ENCODE results near the gene FZD2. TPM values are rescaled to one million over a fixed set of nuclear protein-coding genes. Genes with fewer than 3 reads are reported as not detected.
A peak's percentile ranks its signal among the peaks of the same experiment; 100 is the strongest.

Gene FZD2
- total and polyA plus RNA-seq, 2 of the 13 experiments (the other 11 are each of a cell fraction or from before 2014, with no cell fraction given), result 0.07 to 0.13 TPM

GRCh38 chr17:44522883-44523671, 34.2 kb upstream of the FZD2 start (continued):
- TF ChIP-seq CTCF (CRISPR knock-in tag; IDR thresholded peaks at IDR 0.05), result peak; percentile 98
- no peak for TF ChIP-seq ZNF737 (CRISPR knock-in tag; IDR thresholded peaks at IDR 0.05; ENCODE audit: borderline replicate concordance)
- no peak for TF ChIP-seq ZBTB3 (CRISPR knock-in tag; IDR thresholded peaks at IDR 0.05; ENCODE audit: borderline replicate concordance, low read depth)
- TF ChIP-seq ZNF143 (CRISPR knock-in tag; IDR thresholded peaks at IDR 0.05), result peak; percentile 85
- no peak for TF ChIP-seq ETV5 (CRISPR knock-in tag; IDR thresholded peaks at IDR 0.05; ENCODE audit: borderline replicate concordance)
- no peak for TF ChIP-seq ELF4 (CRISPR knock-in tag; IDR thresholded peaks at IDR 0.05; ENCODE audit: borderline replicate concordance)
- peak; percentile 78; the same call in 1 of the 2 replicates for TF ChIP-seq ZNF205 (CRISPR knock-in tag; IDR thresholded peaks at IDR 0.05)
- no peak for TF ChIP-seq ZBTB20 (CRISPR knock-in tag; IDR thresholded peaks at IDR 0.05; ENCODE audit: borderline replicate concordance, low read depth)
- TF ChIP-seq ZNF180 (CRISPR knock-in tag; IDR thresholded peaks at IDR 0.05; ENCODE audit: borderline replicate concordance, low read depth), result no peak
- TF ChIP-seq ZNF33A (CRISPR knock-in tag; IDR thresholded peaks at IDR 0.05; ENCODE audit: borderline replicate concordance), result no peak
- TF ChIP-seq ZNF639 (CRISPR knock-in tag; conservative IDR thresholded peaks at IDR 0.05), result no peak; the same call in 1 of the 2 replicates
- no peak for TF ChIP-seq ZNF713 (CRISPR knock-in tag; IDR thresholded peaks at IDR 0.05)
- TF ChIP-seq ZNF383 (CRISPR knock-in tag; IDR thresholded peaks at IDR 0.05; ENCODE audit: borderline replicate concordance), result no peak
- 0 out of 2 replicates have a peak, but pooled peaks have one; percentile 63 for TF ChIP-seq ZNF619 (CRISPR knock-in tag; IDR thresholded peaks at IDR 0.05)
- TF ChIP-seq REL (CRISPR knock-in tag; conservative IDR thresholded peaks at IDR 0.05), result no peak
- TF ChIP-seq ZNF335 (CRISPR knock-in tag; IDR thresholded peaks at IDR 0.05), result 0 out of 2 replicates have a peak, but pooled peaks have one; percentile 28
- no peak for TF ChIP-seq ZBTB2 (CRISPR knock-in tag; IDR thresholded peaks at IDR 0.05; ENCODE audit: low read depth)
- TF ChIP-seq MXD3 (CRISPR knock-in tag; IDR thresholded peaks at IDR 0.05), result no peak
- no peak for TF ChIP-seq NFKBIZ (CRISPR knock-in tag; IDR thresholded peaks at IDR 0.05)
- TF ChIP-seq ZNF281 (CRISPR knock-in tag; IDR thresholded peaks at IDR 0.05; ENCODE audit: borderline replicate concordance), result no peak
- TF ChIP-seq SRF (IDR thresholded peaks at IDR 0.05; ENCODE audit: low read depth, low read length), result peak; percentile 43; the same call in 1 of the 2 replicates
